PC-3 (cell line): ENCODE data around the gene LRP5. TPM values are rescaled to one million over a fixed set of nuclear protein-coding genes. Genes with fewer than 3 reads are reported as not detected.

Source experiments
- ATAC-seq: fragments of 200-7000 bp; cut with Tn5 transposase; 2 replicates; pipeline ENCODE4 v1.9.1; 2020; ENCODE audit warnings: mild to moderate bottlenecking, moderate library complexity
- BruUV-seq: library from RNA; stranded (reverse); fragments of 400-500 nt; replicated peaks from 2 replicates; lab custom pipeline; 2021; lab: Mats Ljungman, UMichigan
- CTCF ChIA-PET: fragments of 300-600 bp; sonication (Branson Sonifier 250); formaldehyde crosslinking; loops from one replicate; lab custom pipeline; 2022; ENCODE audit warnings: antibody characterized with exemption; lab: Charles Lee
- POLR2A ChIA-PET: fragments of 300-600 bp; sonication (Branson Sonifier 250); formaldehyde crosslinking; loops from one replicate; lab custom pipeline; 2022; ENCODE audit warnings: antibody characterized with exemption; ENCODE audit not compliant: unreplicated experiment; lab: Charles Lee
- DNase-seq: peaks from one replicate; pipeline ENCODE4 v3.0.0-alpha.2; 2015
- H2AFZ ChIP-seq: fragments of 300-600 bp; sonication (generic); 2 replicates; pipeline ENCODE4 v1.6.0; 2016; ENCODE audit warnings: antibody characterized with exemption, low read length
- H3F3A ChIP-seq: fragments of 300-600 bp; sonication (generic); one replicate; pipeline ENCODE4 v1.6.0; 2017; ENCODE audit warnings: antibody characterized with exemption, low read length, control low read depth, mild to moderate bottlenecking; ENCODE audit not compliant: unreplicated experiment
- H3K27ac ChIP-seq: fragments of 300-600 bp; sonication (generic); 2 replicates; pipeline ENCODE4 v1.5.1; 2016; ENCODE audit warnings: mild to moderate bottlenecking, low read length
- H3K27me3 ChIP-seq: fragments of 300-600 bp; sonication (generic); 2 replicates; pipeline ENCODE4 v1.6.1; 2016; ENCODE audit warnings: low read length, mixed read lengths
- H3K36me3 ChIP-seq: fragments of 300-600 bp; sonication (generic); 2 replicates; pipeline ENCODE4 v1.6.1; 2016; ENCODE audit warnings: low read depth, mixed run types, low read length, mixed read lengths
- H3K4me1 ChIP-seq: fragments of 300-600 bp; sonication (generic); 2 replicates; pipeline ENCODE4 v1.5.1; 2016; ENCODE audit warnings: low read length; ENCODE audit not compliant: insufficient read depth
- H3K4me2 ChIP-seq: fragments of 300-600 bp; sonication (generic); 2 replicates; pipeline ENCODE4 v1.6.0; 2016; ENCODE audit warnings: low read length
- H3K4me3 ChIP-seq: fragments of 300-600 bp; sonication (generic); 2 replicates; pipeline ENCODE4 v1.5.1; 2016; ENCODE audit warnings: mild to moderate bottlenecking, low read length, mixed read lengths
- H3K79me2 ChIP-seq: fragments of 300-600 bp; sonication (generic); 2 replicates; pipeline ENCODE4 v1.6.1; 2017; ENCODE audit warnings: low read length, mixed read lengths
- H3K9ac ChIP-seq: fragments of 300-600 bp; sonication (generic); 2 replicates; pipeline ENCODE4 v1.6.0; 2016; ENCODE audit warnings: mild to moderate bottlenecking, low read length
- H3K9me2 ChIP-seq: fragments of 300-600 bp; sonication (generic); replicated peaks from 2 replicates; pipeline ENCODE4 v1.6.1; 2016; ENCODE audit warnings: mixed run types, low read length, mixed read lengths
- H3K9me3 ChIP-seq: fragments of 300-600 bp; sonication (generic); 2 replicates; pipeline ENCODE4 v1.6.1; 2016; ENCODE audit warnings: low read length, mixed read lengths
- H4K20me1 ChIP-seq: fragments of 300-600 bp; sonication (generic); 2 replicates; pipeline ENCODE4 v1.6.1; 2016; ENCODE audit warnings: low read length, mixed read lengths
- EZH2 ChIP-seq: fragments of 300-600 bp; sonication (generic); IDR thresholded peaks from one replicate; pipeline ENCODE4 v1.6.1; 2017; ENCODE audit warnings: antibody characterized with exemption, mild to moderate bottlenecking, low read length; ENCODE audit not compliant: unreplicated experiment
- EZH2phosphoT487 ChIP-seq: fragments of 300-600 bp; sonication (generic); IDR thresholded peaks from 2 replicates; pipeline ENCODE4 v1.6.1; 2018; ENCODE audit warnings: mild to moderate bottlenecking, antibody characterized with exemption, low read length, borderline replicate concordance
- intact Hi-C: fragments of 100-400 bp; cut with micrococcal nuclease; formaldehyde crosslinking; loops from 2 replicates; pipeline ENCODE4 v1.9.0; 2023
- total RNA-seq: library from RNA; depleted of rRNA; stranded (reverse); fragments of >200 nt; gene quantifications from 2 replicates; pipeline ENCODE4 v1.2.3, GENCODE V29; 2014
- TF ChIP-seq, protein P1 (sequence below): fragments of 300-600 bp; sonication (generic); conservative IDR thresholded peaks from 2 replicates; pipeline ENCODE4 v1.5.1; 2017; ENCODE audit warnings: antibody characterized with exemption, low read depth, mild to moderate bottlenecking, low read length

LRP5 gene
- total RNA-seq, 1 experiment from 2014 or later: 64.3 TPM

DNA sequence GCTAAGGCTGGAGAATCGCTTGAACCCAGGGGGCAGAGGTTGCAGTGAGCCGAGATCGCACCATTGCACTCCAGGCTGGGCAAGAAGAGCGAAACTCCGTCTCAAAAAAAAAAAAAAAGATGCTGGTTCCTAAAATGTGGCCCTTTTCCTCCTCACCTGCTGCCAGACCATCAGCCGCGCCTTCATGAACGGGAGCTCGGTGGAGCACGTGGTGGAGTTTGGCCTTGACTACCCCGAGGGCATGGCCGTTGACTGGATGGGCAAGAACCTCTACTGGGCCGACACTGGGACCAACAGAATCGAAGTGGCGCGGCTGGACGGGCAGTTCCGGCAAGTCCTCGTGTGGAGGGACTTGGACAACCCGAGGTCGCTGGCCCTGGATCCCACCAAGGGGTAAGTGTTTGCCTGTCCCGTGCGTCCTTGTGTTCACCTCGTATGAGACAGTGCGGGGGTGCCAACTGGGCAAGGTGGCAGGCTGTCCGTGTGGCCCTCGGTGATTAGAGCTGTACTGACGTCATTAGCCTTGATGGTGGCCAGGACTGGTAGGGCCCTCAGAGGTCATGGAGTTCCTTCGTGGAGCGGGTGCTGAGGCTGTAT, 97.5 kb downstream of the LRP5 start:
- no TSS peak for BruUV-seq
- no peak for TF ChIP-seq EZH2phosphoT487
- TF ChIP-seq, protein P1, sequence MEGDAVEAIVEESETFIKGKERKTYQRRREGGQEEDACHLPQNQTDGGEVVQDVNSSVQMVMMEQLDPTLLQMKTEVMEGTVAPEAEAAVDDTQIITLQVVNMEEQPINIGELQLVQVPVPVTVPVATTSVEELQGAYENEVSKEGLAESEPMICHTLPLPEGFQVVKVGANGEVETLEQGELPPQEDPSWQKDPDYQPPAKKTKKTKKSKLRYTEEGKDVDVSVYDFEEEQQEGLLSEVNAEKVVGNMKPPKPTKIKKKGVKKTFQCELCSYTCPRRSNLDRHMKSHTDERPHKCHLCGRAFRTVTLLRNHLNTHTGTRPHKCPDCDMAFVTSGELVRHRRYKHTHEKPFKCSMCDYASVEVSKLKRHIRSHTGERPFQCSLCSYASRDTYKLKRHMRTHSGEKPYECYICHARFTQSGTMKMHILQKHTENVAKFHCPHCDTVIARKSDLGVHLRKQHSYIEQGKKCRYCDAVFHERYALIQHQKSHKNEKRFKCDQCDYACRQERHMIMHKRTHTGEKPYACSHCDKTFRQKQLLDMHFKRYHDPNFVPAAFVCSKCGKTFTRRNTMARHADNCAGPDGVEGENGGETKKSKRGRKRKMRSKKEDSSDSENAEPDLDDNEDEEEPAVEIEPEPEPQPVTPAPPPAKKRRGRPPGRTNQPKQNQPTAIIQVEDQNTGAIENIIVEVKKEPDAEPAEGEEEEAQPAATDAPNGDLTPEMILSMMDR: no peak
- no peak for TF ChIP-seq EZH2
- H3K79me2 ChIP-seq: no peaks in the 10 kb centered on the region
- no peak overlapping the region for H2AFZ ChIP-seq
- H3K9me2 ChIP-seq: no peaks in the 10 kb centered on the region
- H3F3A ChIP-seq: no peaks in the 10 kb centered on the region
- ChIA-PET CTCF (no interaction called here), POLR2A (no interaction called here)
- H3K4me1 ChIP-seq: no peaks in the 10 kb centered on the region
- no peaks in the 10 kb centered on the region for H3K27me3 ChIP-seq
- H3K27ac ChIP-seq: no peak overlapping the region
- no peak overlapping the region for H3K4me3 ChIP-seq
- ATAC-seq (no peak), DNase-seq (no peak)
- peaks cover 39% of the 10 kb centered on the region; the same call in 1 of the 2 replicates for H3K36me3 ChIP-seq
- intact Hi-C loops: no loop called here
- no peaks in the 10 kb centered on the region for H3K9me3 ChIP-seq
- no peak overlapping the region for H3K9ac ChIP-seq
- H4K20me1 ChIP-seq: no peaks in the 10 kb centered on the region
- no peak overlapping the region for H3K4me2 ChIP-seq

DNA sequence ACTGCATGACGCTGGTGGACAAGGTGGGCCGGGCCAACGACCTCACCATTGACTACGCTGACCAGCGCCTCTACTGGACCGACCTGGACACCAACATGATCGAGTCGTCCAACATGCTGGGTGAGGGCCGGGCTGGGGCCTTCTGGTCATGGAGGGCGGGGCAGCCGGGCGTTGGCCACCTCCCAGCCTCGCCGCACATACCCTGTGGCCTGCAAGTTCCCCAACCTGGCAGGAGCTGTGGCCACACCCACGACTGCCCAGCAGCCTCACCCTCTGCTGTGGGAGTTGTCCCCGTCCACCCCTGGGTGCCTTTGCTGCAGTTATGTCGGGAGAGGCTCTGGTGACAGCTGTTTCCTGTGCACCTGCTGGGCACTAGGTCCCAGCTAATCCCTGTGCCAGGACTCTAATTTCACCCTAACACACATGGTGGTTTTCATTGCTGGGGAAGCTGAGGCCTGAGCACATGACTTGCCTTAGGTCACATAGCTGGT, 99.2 kb downstream of the LRP5 start:
- Histone ChIP-seq H3K4me3 (no peak overlapping the region), H3K9ac (no peak overlapping the region), H3K4me2 (no peak overlapping the region), H4K20me1 (no peaks in the 10 kb centered on the region), H3K27ac (no peak overlapping the region), H3K36me3 (peaks cover 42% of the 10 kb centered on the region; the same call in 1 of the 2 replicates), H3K27me3 (no peaks in the 10 kb centered on the region), H2AFZ (no peak overlapping the region), H3K9me2 (no peaks in the 10 kb centered on the region), H3K79me2 (no peaks in the 10 kb centered on the region), H3K4me1 (no peaks in the 10 kb centered on the region), H3K9me3 (no peaks in the 10 kb centered on the region), H3F3A (no peaks in the 10 kb centered on the region)
- TF ChIP-seq, protein P1: no peak
- TF ChIP-seq EZH2phosphoT487 (no peak), EZH2 (no peak)
- POLR2A ChIA-PET: no interaction called here
- intact Hi-C loops: no loop called here
- no TSS peak for BruUV-seq
- CTCF ChIA-PET: interaction anchor here (0.6 kb wide), 1 partner anchor 69 kb away, joined by 3 read pairs; no protein-coding TSS in a partner anchor
- DNase-seq: no peak
- no peak for ATAC-seq
